Bronchus fibroblast of lung (primary cell): ENCODE measurements around the gene KYAT1. TPM values are rescaled to one million over a fixed set of nuclear protein-coding genes. Genes with fewer than 3 reads are reported as not detected.

Source experiments
- total RNA-seq: library from RNA; depleted of rRNA; stranded (reverse); fragments of >200 nt; gene quantifications from 2 replicates; pipeline ENCODE4 v1.2.3, GENCODE V29; 2015

Gene KYAT1
- total RNA-seq: 10.8 and 14.7 TPM in 2 replicates

GRCh38 chr9:128881884-128882676, at the start of gene KYAT1, which contains the start of gene LRRC8A:
TSS of gene KYAT1 (minus strand) at chr9:128881950. CDS start at chr9:128845405, 36,545 bp downstream.
TSS of gene LRRC8A (plus strand) at chr9:128882133. CDS start at chr9:128907165, 25,032 bp downstream.

DNA sequence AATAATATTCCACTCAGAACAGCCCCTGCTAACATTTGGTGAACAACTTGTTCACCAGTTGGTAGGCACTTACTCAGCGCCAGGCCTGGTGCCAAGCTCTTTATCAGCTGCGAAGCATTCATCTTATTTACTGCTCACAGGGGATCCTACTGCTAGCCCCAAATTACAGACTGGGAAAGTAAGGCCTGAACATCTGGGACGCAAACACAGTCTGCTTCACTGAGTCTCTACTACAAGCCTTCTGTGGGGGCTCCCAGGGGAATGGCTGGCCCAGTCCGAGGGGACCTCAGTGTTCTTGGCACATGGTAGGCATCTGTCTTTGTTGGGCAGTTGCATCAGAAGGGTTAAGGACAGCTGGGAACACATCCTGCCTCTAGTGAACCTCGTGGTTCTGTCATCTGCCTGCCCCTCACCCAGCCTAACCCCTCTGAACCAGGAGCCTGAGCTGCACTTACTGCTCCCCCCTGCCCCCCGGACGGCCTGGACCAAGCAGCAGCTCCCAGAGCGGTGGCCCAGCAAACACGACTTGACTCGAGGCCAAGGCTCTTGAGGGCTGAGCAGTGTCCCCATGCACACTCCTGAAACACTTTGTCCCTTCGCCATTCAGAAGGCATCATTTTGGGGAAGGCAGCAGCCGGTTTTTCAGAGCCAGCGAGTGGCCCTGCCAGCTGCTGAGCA, 38.8 kb upstream of the KYAT1 start, which contains the start of gene PHYHD1:
TSS of gene PHYHD1 (plus strand) at position 602 of the 678 bp plus-strand sequence. CDS start 1,342 bp downstream, outside the sequence.

DNA sequence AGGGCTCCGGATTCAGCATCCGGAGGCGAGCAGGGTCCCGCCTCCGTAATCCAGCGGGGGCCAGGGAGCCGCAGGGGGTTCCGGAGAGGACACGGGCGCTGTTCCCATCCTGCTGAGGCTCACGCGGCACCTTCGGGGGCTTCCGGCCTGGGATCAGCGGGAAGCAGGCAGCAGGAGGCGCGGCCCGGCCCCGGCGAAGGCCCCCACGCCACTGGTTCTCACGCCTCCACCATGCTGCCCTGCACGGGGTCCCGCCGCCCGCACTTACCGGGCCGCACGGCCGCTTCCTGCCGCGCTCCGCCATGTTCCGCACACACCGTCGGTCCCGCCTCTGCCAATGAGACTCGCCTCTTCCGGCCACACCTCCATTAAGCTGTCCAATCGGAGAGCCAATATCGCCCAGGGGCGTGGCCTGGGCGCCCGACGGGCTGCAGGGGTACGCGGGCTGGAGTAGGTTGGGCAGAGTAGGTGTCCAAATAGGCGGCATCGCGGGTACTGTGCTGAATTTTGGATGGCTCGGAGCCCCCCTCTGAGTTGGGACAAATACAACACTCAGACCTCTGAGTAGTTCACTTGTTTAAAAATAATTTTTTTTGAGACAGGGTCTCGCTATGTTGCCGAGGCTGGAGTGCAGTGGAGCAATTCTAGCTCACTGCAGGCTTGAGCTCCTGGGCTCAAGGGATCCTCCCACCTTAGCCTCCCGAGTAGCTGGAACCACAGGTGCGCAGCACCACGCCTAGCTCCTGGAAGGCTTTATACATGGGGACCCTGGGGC, 52.1 kb downstream of the KYAT1 start, which contains the start of gene SPOUT1:
TSS of gene SPOUT1 (minus strand) at position 318 of the 775 bp plus-strand sequence. CDS start at position 304, 14 bp downstream.

DNA sequence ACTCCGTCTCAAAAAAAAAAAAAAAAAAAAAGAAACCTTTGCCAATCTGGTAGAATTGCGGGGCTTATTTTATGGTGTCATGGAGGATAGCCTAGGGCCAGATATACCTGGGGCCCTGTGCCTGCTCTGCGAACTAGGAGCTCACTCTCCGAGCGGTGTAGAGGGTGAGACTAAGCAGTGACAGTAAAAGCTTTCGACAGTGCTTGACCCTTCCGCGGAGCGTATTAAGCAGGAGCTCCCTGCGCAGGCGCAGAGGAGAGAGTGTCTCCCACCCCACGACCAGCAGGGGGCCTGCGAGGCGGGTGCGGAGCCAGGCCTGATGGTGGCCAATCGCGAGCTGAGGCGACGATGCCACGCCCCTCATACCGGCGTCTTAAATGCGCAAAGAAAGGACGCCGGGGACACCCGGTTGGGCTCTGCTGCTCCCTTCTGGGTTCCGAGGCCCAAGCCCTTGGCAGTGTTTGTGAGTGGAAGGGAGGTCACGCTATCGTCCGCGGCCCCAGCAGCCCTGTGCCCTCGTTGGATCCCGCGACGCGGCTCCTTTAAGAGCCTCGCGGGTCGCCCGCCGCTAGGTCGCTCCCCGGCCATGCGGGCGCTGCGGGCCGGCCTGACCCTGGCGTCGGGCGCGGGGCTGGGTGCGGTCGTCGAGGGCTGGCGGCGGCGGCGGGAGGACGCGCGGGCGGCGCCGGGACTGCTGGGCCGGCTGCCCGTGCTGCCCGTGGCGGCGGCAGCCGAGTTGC, 63.5 kb downstream of the KYAT1 start, which contains the start of gene ENDOG:
TSS of gene ENDOG (plus strand) at position 402 of the 740 bp plus-strand sequence. CDS start at position 587, 185 bp downstream.

GRCh38 chr9:128786681-128787601, 94.8 kb downstream of the KYAT1 start, which contains the start of gene TBC1D13:
TSS of gene TBC1D13 (plus strand) at chr9:128787253. CDS start at chr9:128787354, 101 bp downstream.

Other genes starting within 250 kb of the KYAT1 start
- gene DYNC2I2, start 225.1 kb downstream of the KYAT1 start, total RNA-seq: 112 and 122 TPM in 2 replicates
- gene SET, start 192.7 kb downstream of the KYAT1 start, total RNA-seq: 270 and 352 TPM in 2 replicates
- 10.3 and 10.4 TPM in 2 replicates for gene PKN3, start 179.4 kb downstream of the KYAT1 start, total RNA-seq
- 87.3 and 88.4 TPM in 2 replicates for gene ZDHHC12, start 157.8 kb downstream of the KYAT1 start, total RNA-seq
- gene ZER1, start 110.0 kb downstream of the KYAT1 start, total RNA-seq: 25.9 and 31.6 TPM in 2 replicates
- gene TBC1D13, start 94.7 kb downstream of the KYAT1 start, total RNA-seq: 10.8 and 12.3 TPM in 2 replicates
- gene ENDOG, start 63.5 kb downstream of the KYAT1 start, total RNA-seq: 26.2 and 26.6 TPM in 2 replicates
- 33.1 and 35.7 TPM in 2 replicates for gene SPOUT1, start 52.2 kb downstream of the KYAT1 start, total RNA-seq
- gene LRRC8A, start 183 bp upstream of the KYAT1 start, total RNA-seq: 43.7 and 51.4 TPM in 2 replicates
- 15.9 and 19.0 TPM in 2 replicates for gene PHYHD1, start 39.0 kb upstream of the KYAT1 start, total RNA-seq
- gene DOLK, start 65.7 kb upstream of the KYAT1 start, total RNA-seq: 22.9 and 28.7 TPM in 2 replicates
- gene NUP188, start 65.7 kb upstream of the KYAT1 start, total RNA-seq: 35.5 and 38.1 TPM in 2 replicates
- 38.5 and 45.9 TPM in 2 replicates for gene SH3GLB2, start 146.4 kb upstream of the KYAT1 start, total RNA-seq
- gene MIGA2, start 154.7 kb upstream of the KYAT1 start, total RNA-seq: 11.9 and 14.3 TPM in 2 replicates
- gene DOLPP1, start 199.2 kb upstream of the KYAT1 start, total RNA-seq: 13.4 and 13.8 TPM in 2 replicates
- 50.4 and 54.8 TPM in 2 replicates for gene CRAT, start 228.8 kb upstream of the KYAT1 start, total RNA-seq
- gene PTPA, start 229.5 kb upstream of the KYAT1 start, total RNA-seq: 129 and 131 TPM in 2 replicates